SK-N-SH treated with all-trans-retinoic acid at 6 μM for 48 hours (cell line): ENCODE results near the gene WAPL.
A peak's percentile ranks its signal among the peaks of the same experiment; 100 is the strongest.

Experiments used
- ATAC-seq: fragments of 200-7000 bp; cut with Tn5 transposase; 3 replicates; pipeline ENCODE4 v1.9.1; 2020; ENCODE audit warnings: mild to moderate bottlenecking, moderate library complexity
- ARNTL ChIP-seq: fragments of 450-650 bp; formaldehyde crosslinking; IDR thresholded peaks from 2 replicates; pipeline ENCODE4 v1.5.0; 2020; ENCODE audit warnings: low read depth, mild to moderate bottlenecking, moderate library complexity, borderline replicate concordance
- BACH2 ChIP-seq: fragments of 250-450 bp; sonication (Bioruptor Pico); IDR thresholded peaks from 2 replicates; pipeline ENCODE4 v1.9.0; 2021; ENCODE audit warnings: mild to moderate bottlenecking, borderline replicate concordance
- CREB5 ChIP-seq: fragments of 250-450 bp; sonication (Bioruptor Pico); IDR thresholded peaks from 2 replicates; pipeline ENCODE4 v1.5.1; 2020; ENCODE audit warnings: low read depth, mild to moderate bottlenecking, moderate library complexity
- CSDC2 ChIP-seq: fragments of 250-450 bp; sonication (Bioruptor Pico); IDR thresholded peaks from 2 replicates; pipeline ENCODE4 v1.5.0; 2020; ENCODE audit warnings: mild to moderate bottlenecking, moderate library complexity
- ESRRG ChIP-seq: fragments of 250-450 bp; sonication (Bioruptor Pico); IDR thresholded peaks from 2 replicates; pipeline ENCODE4 v1.6.1; 2021; ENCODE audit warnings: mild to moderate bottlenecking
- GLIS3 ChIP-seq: fragments of 250-450 bp; sonication (Bioruptor Pico); IDR thresholded peaks from 2 replicates; pipeline ENCODE4 v1.5.0; 2020; ENCODE audit warnings: mild to moderate bottlenecking, moderate library complexity
- ISL1 ChIP-seq: fragments of 250-450 bp; sonication (Bioruptor Pico); IDR thresholded peaks from 2 replicates; pipeline ENCODE4 v2.1.2; 2022; ENCODE audit warnings: mild to moderate bottlenecking, moderate library complexity
- OSR1 ChIP-seq: fragments of 250-450 bp; sonication (Bioruptor Pico); IDR thresholded peaks from 2 replicates; pipeline ENCODE4 v1.8.0; 2022; ENCODE audit warnings: moderate library complexity, mild to moderate bottlenecking, inconsistent platforms
- PATZ1 ChIP-seq: fragments of 250-450 bp; sonication (Bioruptor Pico); IDR thresholded peaks from 2 replicates; pipeline ENCODE4 v1.8.0; 2020; ENCODE audit warnings: mild to moderate bottlenecking, moderate library complexity, borderline replicate concordance
- POU6F1 ChIP-seq: fragments of 250-450 bp; sonication (Bioruptor Pico); IDR thresholded peaks from 2 replicates; pipeline ENCODE4 v1.8.0; 2021; ENCODE audit warnings: low read depth, mild to moderate bottlenecking, moderate library complexity, borderline replicate concordance
- PPARA ChIP-seq: fragments of 250-450 bp; sonication (Bioruptor Pico); IDR thresholded peaks from 2 replicates; pipeline ENCODE4 v1.5.0; 2020; ENCODE audit warnings: mild to moderate bottlenecking, borderline replicate concordance
- RARB ChIP-seq: fragments of 250-450 bp; sonication (Bioruptor Pico); IDR thresholded peaks from 2 replicates; pipeline ENCODE4 v1.8.0; 2021; ENCODE audit warnings: mild to moderate bottlenecking, moderate library complexity
- SNAI2 ChIP-seq: fragments of 250-450 bp; sonication (Bioruptor Pico); IDR thresholded peaks from 2 replicates; pipeline ENCODE4 v1.5.0; 2020; ENCODE audit warnings: mild to moderate bottlenecking, moderate library complexity
- TCF4 ChIP-seq: fragments of 250-450 bp; sonication (Bioruptor Pico); IDR thresholded peaks from 2 replicates; pipeline ENCODE4 v1.8.0; 2021; ENCODE audit warnings: mild to moderate bottlenecking, moderate library complexity, borderline replicate concordance
- TOX ChIP-seq: fragments of 250-450 bp; sonication (Bioruptor Pico); IDR thresholded peaks from 2 replicates; pipeline ENCODE4 v1.8.0; 2021; ENCODE audit warnings: mild to moderate bottlenecking, moderate library complexity, borderline replicate concordance
- TSHZ2 ChIP-seq: fragments of 250-450 bp; sonication (Bioruptor Pico); IDR thresholded peaks from 2 replicates; pipeline ENCODE4 v1.5.0; 2020; ENCODE audit warnings: mild to moderate bottlenecking, moderate library complexity
- ZC3H10 ChIP-seq: fragments of 250-450 bp; sonication (Bioruptor Pico); IDR thresholded peaks from 2 replicates; pipeline ENCODE4 v1.5.1; 2021; ENCODE audit warnings: mild to moderate bottlenecking, moderate library complexity
- ZFP3 ChIP-seq: fragments of 250-450 bp; sonication (Bioruptor Pico); IDR thresholded peaks from 2 replicates; pipeline ENCODE4 v1.5.0; 2020; ENCODE audit warnings: mild to moderate bottlenecking, moderate library complexity
- ZFP30 ChIP-seq: fragments of 450-650 bp; formaldehyde crosslinking; IDR thresholded peaks from 2 replicates; pipeline ENCODE4 v1.5.0; 2022; ENCODE audit warnings: mild to moderate bottlenecking, moderate library complexity
- ZNF565 ChIP-seq: fragments of 450-650 bp; formaldehyde crosslinking; conservative IDR thresholded peaks from 2 replicates; pipeline ENCODE4 v1.5.0; 2020; ENCODE audit warnings: low read depth, mild to moderate bottlenecking, moderate library complexity
- ZNF70 ChIP-seq: fragments of 450-650 bp; formaldehyde crosslinking; IDR thresholded peaks from 2 replicates; pipeline ENCODE4 v1.5.0; 2020; ENCODE audit warnings: mild to moderate bottlenecking, moderate library complexity
- ZNF8 ChIP-seq: fragments of 450-650 bp; formaldehyde crosslinking; IDR thresholded peaks from 2 replicates; pipeline ENCODE4 v1.5.0; 2020; ENCODE audit warnings: mild to moderate bottlenecking, moderate library complexity

Gene WAPL

GRCh38 chr10:86446440-86446839 is 75.2 kb downstream of the WAPL start (continued):
- TF ChIP-seq CREB5: no peak
- no peak for TF ChIP-seq ZNF70 (CRISPR knock-in tag)

- ATAC-seq: no peak
- no peak for TF ChIP-seq PATZ1 (CRISPR knock-in tag)
- TF ChIP-seq ARNTL: no peak
- no peak for TF ChIP-seq ZFP30 (CRISPR knock-in tag)
- no peak for TF ChIP-seq ZC3H10
- no peak for TF ChIP-seq ISL1 (CRISPR knock-in tag)
- TF ChIP-seq TSHZ2 (CRISPR knock-in tag): no peak
- no peak for TF ChIP-seq TOX
- no peak for TF ChIP-seq CSDC2 (CRISPR knock-in tag)
- no peak for TF ChIP-seq CREB5
- TF ChIP-seq BACH2 (CRISPR knock-in tag): no peak
- no peak for TF ChIP-seq PPARA (CRISPR knock-in tag)
- TF ChIP-seq GLIS3: no peak
- TF ChIP-seq RARB (CRISPR knock-in tag): no peak
- no peak for TF ChIP-seq ZNF565
- TF ChIP-seq POU6F1: no peak
- TF ChIP-seq OSR1 (CRISPR knock-in tag): no peak
- TF ChIP-seq ESRRG (CRISPR knock-in tag): no peak
Observed at GRCh38 chr10:86443936-86444335, 77.7 kb downstream of the WAPL start.

- TF ChIP-seq OSR1 (CRISPR knock-in tag) (no peak), ZNF565 (no peak), GLIS3 (no peak), PPARA (CRISPR knock-in tag) (no peak), ZNF8 (CRISPR knock-in tag) (no peak), TOX (no peak), ZFP30 (CRISPR knock-in tag) (no peak), TSHZ2 (CRISPR knock-in tag) (no peak), ZFP3 (no peak), RARB (CRISPR knock-in tag) (no peak), SNAI2 (CRISPR knock-in tag) (no peak), ZNF70 (CRISPR knock-in tag) (no peak), TCF4 (CRISPR knock-in tag) (no peak)
- ATAC-seq: peak; percentile 40; the same call in 1 of the 3 replicates
Observed at GRCh38 chr10:86443069-86443468, 78.5 kb downstream of the WAPL start.
